WERI-Rb-1 (cell line): Measurements from ENCODE around the gene NLE1.

Source experiments
- DNase-seq: peaks from one replicate; pipeline ENCODE4 v3.0.0-alpha.2; 2020
- H3K27ac ChIP-seq: fragments of 250-450 bp; sonication (Bioruptor Pico); 2 replicates; pipeline ENCODE4 v1.5.1; 2020; ENCODE audit warnings: mild to moderate bottlenecking, moderate library complexity
- H3K27me3 ChIP-seq: fragments of 250-450 bp; sonication (Bioruptor Pico); 2 replicates; pipeline ENCODE4 v1.5.1; 2021; ENCODE audit warnings: mild to moderate bottlenecking, low read depth, moderate library complexity; ENCODE audit not compliant: insufficient read depth, severe bottlenecking
- H3K36me3 ChIP-seq: fragments of 250-450 bp; sonication (Bioruptor Pico); 2 replicates; pipeline ENCODE4 v1.5.1; 2020; ENCODE audit warnings: mild to moderate bottlenecking, moderate library complexity
- H3K4me3 ChIP-seq: 2 replicates; pipeline ENCODE4 v1.5.1; 2011; ENCODE audit warnings: low read depth, mild to moderate bottlenecking, control low read depth, low read length
- H3K9me3 ChIP-seq: fragments of 250-450 bp; sonication (Bioruptor Pico); 2 replicates; pipeline ENCODE4 v1.5.1; 2021; ENCODE audit warnings: mild to moderate bottlenecking, moderate library complexity; ENCODE audit not compliant: severe bottlenecking
- TF ChIP-seq, protein P1 (sequence below): IDR thresholded peaks from 2 replicates; pipeline ENCODE4 v1.5.1; 2011; ENCODE audit warnings: low read depth, mild to moderate bottlenecking, control low read depth, inconsistent platforms, low read length

Gene NLE1

DNA sequence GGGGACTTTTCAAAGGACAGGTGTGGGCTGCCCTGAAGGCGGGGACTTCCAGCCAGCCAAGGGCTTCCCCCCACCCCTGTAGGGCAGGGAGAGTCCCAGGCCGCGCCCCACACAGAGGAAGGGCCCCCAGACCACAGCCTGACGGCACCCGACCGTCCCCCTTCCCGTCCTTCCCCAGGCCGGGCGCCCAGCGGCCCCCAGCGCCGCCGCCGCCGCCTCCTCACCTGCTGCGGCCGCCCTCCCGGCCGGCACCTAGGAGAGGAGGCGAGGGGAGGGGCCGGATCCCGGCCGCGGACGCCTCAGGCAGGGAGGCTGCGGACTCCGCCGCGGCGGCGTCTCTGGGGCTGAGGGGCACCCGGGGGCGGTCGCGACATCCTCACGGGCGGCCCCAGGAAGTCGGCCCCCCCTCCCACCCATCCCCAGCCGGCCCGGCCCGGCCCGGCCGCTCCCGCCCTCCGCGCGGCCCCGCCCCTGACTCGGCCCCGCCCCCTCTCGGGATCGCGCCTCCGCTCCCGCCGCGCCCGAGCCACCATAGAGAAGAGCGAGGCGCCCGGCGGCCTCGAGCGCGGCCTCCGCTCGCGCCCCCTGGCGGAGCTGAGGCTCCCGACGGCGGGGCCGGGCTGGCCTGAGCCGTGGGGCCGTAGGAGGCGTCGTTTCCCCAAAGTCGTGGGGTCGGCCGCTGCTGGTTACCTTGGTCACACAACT, 53.1 kb downstream of the NLE1 start:
- H3K27me3 ChIP-seq = no peaks in the 10 kb centered on the region
- no peaks in the 10 kb centered on the region for H3K36me3 ChIP-seq
- peak overlapping the region; percentile 63 for H3K27ac ChIP-seq
- H3K9me3 ChIP-seq = no peaks in the 10 kb centered on the region
- peak overlapping the region; percentile 88 for H3K4me3 ChIP-seq
- peak; percentile 76 for DNase-seq
- TF ChIP-seq, protein P1, sequence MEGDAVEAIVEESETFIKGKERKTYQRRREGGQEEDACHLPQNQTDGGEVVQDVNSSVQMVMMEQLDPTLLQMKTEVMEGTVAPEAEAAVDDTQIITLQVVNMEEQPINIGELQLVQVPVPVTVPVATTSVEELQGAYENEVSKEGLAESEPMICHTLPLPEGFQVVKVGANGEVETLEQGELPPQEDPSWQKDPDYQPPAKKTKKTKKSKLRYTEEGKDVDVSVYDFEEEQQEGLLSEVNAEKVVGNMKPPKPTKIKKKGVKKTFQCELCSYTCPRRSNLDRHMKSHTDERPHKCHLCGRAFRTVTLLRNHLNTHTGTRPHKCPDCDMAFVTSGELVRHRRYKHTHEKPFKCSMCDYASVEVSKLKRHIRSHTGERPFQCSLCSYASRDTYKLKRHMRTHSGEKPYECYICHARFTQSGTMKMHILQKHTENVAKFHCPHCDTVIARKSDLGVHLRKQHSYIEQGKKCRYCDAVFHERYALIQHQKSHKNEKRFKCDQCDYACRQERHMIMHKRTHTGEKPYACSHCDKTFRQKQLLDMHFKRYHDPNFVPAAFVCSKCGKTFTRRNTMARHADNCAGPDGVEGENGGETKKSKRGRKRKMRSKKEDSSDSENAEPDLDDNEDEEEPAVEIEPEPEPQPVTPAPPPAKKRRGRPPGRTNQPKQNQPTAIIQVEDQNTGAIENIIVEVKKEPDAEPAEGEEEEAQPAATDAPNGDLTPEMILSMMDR = peak; percentile 81

DNA sequence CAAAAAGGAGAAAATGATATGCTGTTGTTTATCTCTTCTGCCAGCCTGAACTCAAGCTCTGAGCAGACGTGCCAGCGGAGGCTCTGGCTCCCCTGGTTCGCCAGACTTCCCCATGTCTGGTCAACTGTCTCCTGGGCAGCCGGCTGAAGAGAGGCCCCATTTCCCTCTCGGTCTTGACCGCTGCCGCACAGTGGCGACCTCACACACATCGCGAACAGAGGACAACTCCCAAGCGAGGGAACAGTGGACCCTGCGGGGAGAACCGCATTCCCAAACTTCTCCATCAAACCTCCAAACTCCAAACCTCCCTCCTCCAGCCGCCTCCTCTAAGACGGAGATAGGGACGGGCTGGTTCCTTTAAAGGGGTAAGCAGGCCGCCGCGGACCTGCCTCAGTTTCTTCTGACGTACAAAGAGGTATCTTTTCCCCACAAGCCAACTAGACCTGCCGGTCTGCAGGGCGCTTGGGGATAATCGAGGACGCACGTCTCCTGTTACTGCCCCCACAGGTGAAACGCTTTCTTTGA, 53.7 kb downstream of the NLE1 start:
- Histone ChIP-seq H3K36me3 (no peaks in the 10 kb centered on the region), H3K27ac (peak overlapping the region; percentile 63), H3K9me3 (no peaks in the 10 kb centered on the region), H3K27me3 (no peaks in the 10 kb centered on the region), H3K4me3 (peak overlapping the region; percentile 88)
- TF ChIP-seq, protein P1 = peak; percentile 21; the same call in 1 of the 2 replicates
- peak; percentile 48 for DNase-seq

DNA sequence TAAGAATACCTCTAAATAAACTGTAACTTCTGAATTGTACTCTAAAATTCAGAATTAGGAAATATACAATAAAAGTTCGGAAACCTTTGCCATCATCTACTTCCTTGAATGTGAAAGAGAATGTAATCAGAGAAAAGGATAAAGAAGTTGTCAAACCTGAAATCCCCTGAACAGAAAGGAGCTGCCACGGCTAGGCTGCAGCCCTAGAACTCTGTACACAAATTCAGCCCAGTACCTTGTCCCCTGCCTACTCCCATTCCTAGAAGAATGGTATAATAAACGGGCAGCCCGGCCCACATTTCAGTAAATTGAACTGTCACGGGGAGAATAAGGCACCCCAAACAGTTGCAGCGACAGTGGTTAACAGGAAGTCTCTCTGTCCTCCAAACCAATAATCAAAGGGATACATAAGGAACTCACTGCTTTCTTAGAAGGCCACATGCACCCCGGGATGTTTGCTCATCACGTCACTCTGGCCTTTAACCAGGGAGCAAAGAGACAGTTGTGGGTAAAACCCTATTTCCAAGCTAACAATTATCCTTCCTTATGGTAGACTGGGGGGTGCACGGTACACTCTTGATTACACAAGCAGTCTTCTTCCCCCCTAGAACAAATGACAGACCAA, 54.3 kb downstream of the NLE1 start:
- Histone ChIP-seq H3K9me3 (no peaks in the 10 kb centered on the region), H3K36me3 (no peaks in the 10 kb centered on the region), H3K27me3 (no peaks in the 10 kb centered on the region), H3K27ac (no peak overlapping the region), H3K4me3 (peak overlapping the region; percentile 88)
- TF ChIP-seq, protein P1 = no peak
- no peak for DNase-seq

DNA sequence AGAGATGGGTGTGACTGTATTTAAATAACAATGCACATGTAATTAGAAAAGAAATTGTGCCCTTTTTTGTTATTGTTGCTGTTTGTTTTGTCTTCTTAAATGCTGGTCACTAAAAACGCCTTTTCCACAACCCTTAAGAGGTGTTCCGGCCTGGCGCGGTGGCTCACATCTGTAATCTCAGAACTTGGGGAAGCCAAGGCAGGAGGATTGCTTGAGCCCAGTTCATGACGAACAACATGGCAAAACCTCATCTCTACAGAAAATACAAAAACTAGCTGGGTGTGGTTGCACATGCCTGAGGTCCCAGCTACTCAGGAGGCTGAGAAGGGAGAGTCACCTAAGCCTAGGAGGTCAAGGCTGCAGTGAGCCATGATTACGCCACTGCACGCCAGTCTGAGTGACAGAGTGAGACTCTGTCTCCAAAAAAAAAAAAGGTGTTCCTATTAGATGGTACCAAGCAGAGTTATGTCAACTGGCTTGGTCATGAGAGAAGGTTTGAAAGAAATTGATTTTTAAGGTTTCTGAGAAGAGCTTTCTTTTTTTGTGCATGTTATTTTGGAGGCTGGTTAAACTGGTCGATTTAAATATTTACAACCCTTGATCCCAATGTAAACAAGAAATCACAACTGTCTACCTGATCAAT, 55.1 kb downstream of the NLE1 start:
- TF ChIP-seq, protein P1 = no peak
- Histone ChIP-seq H3K4me3 (no peak overlapping the region), H3K27me3 (no peaks in the 10 kb centered on the region), H3K36me3 (no peaks in the 10 kb centered on the region), H3K9me3 (no peaks in the 10 kb centered on the region), H3K27ac (no peak overlapping the region)
- DNase-seq = no peak

DNA sequence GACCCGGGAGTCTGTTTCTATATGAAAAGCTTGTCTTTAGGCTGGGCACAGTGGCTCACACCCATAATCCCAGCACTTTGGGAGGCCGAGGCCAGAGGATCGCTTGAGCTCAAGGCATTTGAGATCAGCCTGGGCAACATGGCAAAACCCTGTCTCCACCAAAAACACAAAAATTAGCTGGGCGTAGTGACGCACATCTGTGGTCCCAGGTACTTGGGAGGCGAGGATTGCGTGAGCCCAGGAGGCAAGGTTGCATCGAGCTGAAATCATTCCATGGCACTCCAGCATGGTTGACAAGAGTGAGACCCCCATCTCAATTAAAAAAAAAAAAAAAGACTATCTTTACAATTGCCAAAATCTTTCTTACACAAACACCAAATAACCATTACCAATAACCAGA, 55.9 kb downstream of the NLE1 start:
- Histone ChIP-seq H3K27ac (no peak overlapping the region), H3K4me3 (no peak overlapping the region), H3K27me3 (no peaks in the 10 kb centered on the region), H3K9me3 (no peaks in the 10 kb centered on the region), H3K36me3 (no peaks in the 10 kb centered on the region)
- TF ChIP-seq, protein P1 = no peak
- no peak for DNase-seq
